Aorta (tissue), 5 donors: Measurements from ENCODE around the gene AKAP13. TPM values are rescaled to one million over a fixed set of nuclear protein-coding genes. Genes with fewer than 3 reads are reported as not detected.
"Not testable (repeated sequence)": the region's sequence is repeated elsewhere in the genome, so short reads cannot be mapped to it uniquely, and the experiment has no call there.

Experiments
- ATAC-seq: fragments of 200-7000 bp; cut with Tn5 transposase; one replicate; pipeline ENCODE4 v1.9.1; 2022; ENCODE audit warnings: moderate library complexity; ENCODE audit not compliant: low FRiP score
- DNase-seq, 2 donors: peaks; one replicate each; pipeline ENCODE4 v3.0.0-alpha.2; 2020
- H3K27ac ChIP-seq, 2 donors: one replicate each; pipeline ENCODE4 v1.5.1; 2013; ENCODE audit warnings: low read length in 2 of 2, mild to moderate bottlenecking in 2 of 2, moderate library complexity in 2 of 2, control low read depth in 1 of 2, inconsistent platforms in 1 of 2, low read depth in 1 of 2
- H3K27me3 ChIP-seq, 2 donors: one replicate each; pipeline ENCODE4 v1.6.1; 2013; ENCODE audit warnings: control low read depth in 1 of 2, low read length in 1 of 2, mild to moderate bottlenecking in 1 of 2, moderate library complexity in 1 of 2; ENCODE audit not compliant: insufficient read depth in 2 of 2, control insufficient read depth in 1 of 2
- H3K36me3 ChIP-seq, 2 donors: one replicate each; pipeline ENCODE4 v1.6.1; 2013; ENCODE audit warnings: control low read depth in 1 of 2, low read length in 1 of 2, mild to moderate bottlenecking in 1 of 2; ENCODE audit not compliant: insufficient read depth in 2 of 2, control insufficient read depth in 1 of 2
- H3K4me1 ChIP-seq, 2 donors: one replicate each; pipeline ENCODE4 v1.6.1; 2013; ENCODE audit warnings: low read length in 2 of 2, control low read depth in 1 of 2, mild to moderate bottlenecking in 1 of 2, moderate library complexity in 1 of 2; ENCODE audit not compliant: insufficient read depth in 2 of 2, control insufficient read depth in 1 of 2
- H3K4me3 ChIP-seq, 2 donors: one replicate each; pipeline ENCODE4 v1.5.1; 2013; ENCODE audit warnings: low read length in 2 of 2, control low read depth in 1 of 2, mild to moderate bottlenecking in 1 of 2
- H3K9me3 ChIP-seq: one replicate; pipeline ENCODE4 v1.6.1; 2013; ENCODE audit warnings: mild to moderate bottlenecking, low read length; ENCODE audit not compliant: control insufficient read depth
- WGBS, 2 donors: extraction: QIAGEN DNeasy Blood & Tissue Kit; methylation state at CpG; one replicate each; pipeline ENCODE4 v1.1.7; 2013; 5-methylcytosine and 5-hydroxymethylcytosine counted together
- intact Hi-C, 2 donors: fragments of 100-400 bp; cut with DNase I; formaldehyde crosslinking; loops; one replicate each; pipeline versions ENCODE4 v1.14.2 to v1.15.0; 2022
- polyA plus RNA-seq, 2 donors: library from polyadenylated mRNA; stranded (reverse); fragments of 200-250 nt; gene quantifications; one replicate each; pipeline ENCODE4 v1.2.3, GENCODE V29; 2013
- total RNA-seq, 2 donors: library from RNA; stranded (reverse); fragmentation: NEBNext Ultra II Directional; extraction: Animal tissue kit (Norgen Biotek cat#: 25700); gene quantifications; one replicate each; pipeline ENCODE4 v1.2.1, GENCODE V29; 2021
- donor health status: healthy with polysubstance abuse.
- donor health status: Bipolar disorder and iron deficiency.
- donor health status: DM: no; HTN: no; CAD: no.
- donor health status: DM: no; HTN: no; CAD: no.
- donor health status: DM: yes; HTN: yes; CAD: no.

AKAP13 gene
- total and polyA plus RNA-seq, 4 donors = 29.6 to 267 (median 138) TPM

- no peaks in the 10 kb centered on the region for H3K9me3 ChIP-seq
- H3K27me3 ChIP-seq = no peaks in the 10 kb centered on the region
- no peak overlapping the region for H3K27ac ChIP-seq
- intact Hi-C loops = no loop called here
- no peaks in the 10 kb centered on the region for H3K36me3 ChIP-seq
- WGBS, 2 donors = 94 to 95% methylated on average over 6 of the region's 6 CpGs
- DNase-seq = no peak
- no peak overlapping the region for H3K4me3 ChIP-seq
- no peak for ATAC-seq
- H3K4me1 ChIP-seq = peaks cover 0 to 2% of the 10 kb centered on the region in 2 donors
These were observed 50.2 kb downstream of the AKAP13 start for GRCh38 chr15:85430406-85431204.

- intact Hi-C loops = no loop called here
- ATAC-seq (no peak), DNase-seq (no peak)
- Histone ChIP-seq H3K9me3 (no peaks in the 10 kb centered on the region), H3K27ac (no peak overlapping the region), H3K4me1 (peaks cover 6 to 8% of the 10 kb centered on the region in 2 donors), H3K4me3 (no peak overlapping the region), H3K27me3 (no peaks in the 10 kb centered on the region), H3K36me3 (no peaks in the 10 kb centered on the region)
These were observed 59.6 kb downstream of the AKAP13 start for GRCh38 chr15:85439996-85440395.

- H3K36me3 ChIP-seq = no peaks in the 10 kb centered on the region
- H3K9me3 ChIP-seq = no peaks in the 10 kb centered on the region
- peaks cover 6 to 8% of the 10 kb centered on the region in 2 donors for H3K4me1 ChIP-seq
- DNase-seq (no peak), ATAC-seq (no peak)
- WGBS, 2 donors = 96 to 98% methylated on average over 2 of the region's 2 CpGs
- no peak overlapping the region for H3K4me3 ChIP-seq
- intact Hi-C loops = no loop called here
- no peak overlapping the region for H3K27ac ChIP-seq
- H3K27me3 ChIP-seq = no peaks in the 10 kb centered on the region
These were observed 60.0 kb downstream of the AKAP13 start for GRCh38 chr15:85440451-85440850.

DNA sequence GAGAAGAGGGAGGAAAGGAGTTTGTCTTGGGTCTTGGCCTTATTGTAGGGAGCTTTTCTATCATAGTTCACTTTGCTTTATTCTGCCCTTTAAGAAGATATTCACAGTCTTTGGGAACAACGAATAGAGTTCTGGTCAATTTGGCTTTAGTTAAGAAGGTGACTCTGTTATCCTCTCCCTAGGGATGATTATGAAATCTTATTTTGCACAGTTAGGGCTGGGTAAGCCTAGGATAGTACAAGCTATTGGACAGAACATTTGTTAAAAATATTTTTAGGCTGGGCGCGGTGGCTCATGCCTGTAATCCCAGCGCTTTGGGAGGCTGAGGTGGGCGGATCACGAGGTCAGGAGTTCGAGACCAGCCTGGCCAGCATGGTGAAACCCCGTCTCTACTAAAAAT lies 61.5 kb downstream of the AKAP13 start:
- 89 to 91% methylated on average over 6 to 7 of the region's 8 CpGs for WGBS, 2 donors
- not testable (repeated sequence) for ATAC-seq

GRCh38 chr15:85443046-85443445 lies 62.6 kb downstream of the AKAP13 start:
- Histone ChIP-seq H3K27me3 (no peaks in the 10 kb centered on the region), H3K27ac (no peak overlapping the region), H3K4me3 (no peak overlapping the region), H3K36me3 (no peaks in the 10 kb centered on the region), H3K9me3 (no peaks in the 10 kb centered on the region), H3K4me1 (peaks cover 6 to 8% of the 10 kb centered on the region in 2 donors)
- ATAC-seq (no peak), DNase-seq (no peak)
- intact Hi-C loops = no loop called here

More for the DNA sequence above, 61.5 kb downstream of the AKAP13 start:
- H3K27ac ChIP-seq, DNase-seq, H3K27me3 ChIP-seq, H3K36me3 ChIP-seq, H3K4me1 ChIP-seq, intact Hi-C loops, H3K9me3 ChIP-seq, H3K4me3 ChIP-seq: not testable (repeated sequence)

DNA sequence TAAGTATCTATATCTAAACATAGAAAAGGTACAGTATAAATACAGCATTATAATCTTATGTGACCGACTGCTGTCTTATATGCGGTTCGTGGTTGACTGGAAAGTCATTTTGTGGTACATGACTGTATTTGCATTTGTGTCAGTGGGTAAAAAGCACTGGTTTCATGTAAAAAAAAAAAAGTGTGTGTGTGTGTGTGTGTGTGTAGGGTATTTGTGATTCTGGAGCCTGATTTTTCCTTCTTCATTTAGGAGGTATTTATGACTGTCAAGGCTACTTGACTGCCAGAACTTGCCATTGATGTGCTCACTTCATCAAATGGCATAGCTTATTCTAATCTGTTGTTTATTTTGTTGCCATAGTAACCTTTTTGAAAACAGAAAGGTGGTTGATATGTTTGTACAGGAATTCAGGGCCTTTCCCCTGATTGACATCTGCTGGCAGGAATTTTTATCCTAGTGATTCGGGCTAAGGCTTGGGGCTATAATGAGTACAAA lies 63.2 kb downstream of the AKAP13 start:
- WGBS, 2 donors = 70 to 71% methylated on average over 4 of the region's 4 CpGs
- DNase-seq (no peak), ATAC-seq (no peak)
- intact Hi-C loops = no loop called here
- H3K27ac ChIP-seq = no peak overlapping the region
- H3K4me3 ChIP-seq = no peak overlapping the region
- no peaks in the 10 kb centered on the region for H3K36me3 ChIP-seq
- peaks cover 6 to 8% of the 10 kb centered on the region in 2 donors for H3K4me1 ChIP-seq
- no peaks in the 10 kb centered on the region for H3K9me3 ChIP-seq
- H3K27me3 ChIP-seq = no peaks in the 10 kb centered on the region

DNA sequence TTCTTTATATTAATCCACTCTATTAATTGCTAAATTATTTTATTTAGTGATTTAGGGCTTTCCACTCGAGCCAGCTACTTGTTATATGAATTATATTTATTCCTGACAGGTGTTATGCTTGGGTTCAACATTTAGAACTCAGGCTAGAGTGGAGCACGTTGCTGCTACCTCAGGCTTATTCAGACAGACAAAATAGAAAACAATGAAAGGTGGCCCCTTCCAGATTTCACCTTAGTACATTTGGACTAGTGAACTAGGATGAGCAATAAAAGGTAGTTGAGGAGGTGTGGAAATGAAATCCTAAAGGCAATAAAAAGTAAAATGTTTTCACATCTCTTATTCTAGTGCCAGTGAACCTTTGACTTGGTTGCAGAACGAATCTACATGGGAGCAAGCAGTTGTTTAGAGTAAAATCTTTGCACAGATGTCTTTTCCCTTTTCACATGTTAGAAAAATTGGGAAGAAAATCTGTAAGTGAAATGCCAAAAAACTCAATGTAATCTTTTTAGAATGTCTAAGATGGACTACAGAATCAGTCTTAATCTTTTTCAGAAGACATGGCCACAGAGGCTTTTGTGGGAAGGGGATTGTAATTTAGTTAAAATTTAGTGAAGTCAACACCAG lies 63.8 kb downstream of the AKAP13 start:
- peaks cover 6 to 8% of the 10 kb centered on the region in 2 donors for H3K4me1 ChIP-seq
- DNase-seq (no peak), ATAC-seq (no peak)
- no peaks in the 10 kb centered on the region for H3K27me3 ChIP-seq
- 27 to 33% methylated on average over 3 of the region's 3 CpGs for WGBS, 2 donors
- no peaks in the 10 kb centered on the region for H3K36me3 ChIP-seq
- intact Hi-C loops = no loop called here
- H3K9me3 ChIP-seq = no peaks in the 10 kb centered on the region
- no peak overlapping the region for H3K27ac ChIP-seq
- H3K4me3 ChIP-seq = no peak overlapping the region

DNA sequence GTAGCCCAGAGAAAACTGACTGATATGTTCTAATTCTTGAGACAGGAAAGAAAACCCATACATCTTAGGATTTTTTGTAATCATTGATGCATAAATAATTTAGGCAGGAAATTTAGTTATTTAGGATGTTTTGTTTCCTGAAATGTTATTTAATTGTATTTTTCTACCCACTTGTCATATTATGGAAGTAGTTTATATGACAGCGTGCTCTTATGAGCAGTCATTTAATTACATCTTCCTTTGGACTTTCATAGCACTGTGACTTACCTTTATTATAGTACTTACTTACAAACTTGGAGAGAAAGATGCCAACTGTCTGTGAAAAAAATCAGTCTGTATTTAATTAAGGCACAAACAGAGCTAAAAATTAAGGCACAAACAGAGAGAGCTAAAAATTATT lies 65.0 kb downstream of the AKAP13 start:
- DNase-seq (no peak), ATAC-seq (no peak)
- H3K9me3 ChIP-seq = no peaks in the 10 kb centered on the region
- intact Hi-C loops = no loop called here
- no peaks in the 10 kb centered on the region for H3K27me3 ChIP-seq
- H3K27ac ChIP-seq = no peak overlapping the region
- 98 to 100% methylated on average over 1 of the region's 1 CpG for WGBS, 2 donors
- no peak overlapping the region for H3K4me3 ChIP-seq
- no peaks in the 10 kb centered on the region for H3K36me3 ChIP-seq
- H3K4me1 ChIP-seq = peaks cover 6 to 8% of the 10 kb centered on the region in 2 donors
